IMR-90 (cell line): ENCODE results near the gene CD36. TPM values are rescaled to one million over a fixed set of nuclear protein-coding genes. Genes with fewer than 3 reads are reported as not detected.
A peak's percentile ranks its signal among the peaks of the same experiment; 100 is the strongest.

Experiments
- ATAC-seq: fragments of 200-7000 bp; cut with Tn5 transposase; 2 replicates; pipeline ENCODE4 v1.9.1; 2020; ENCODE audit warnings: low read depth, mild to moderate bottlenecking, moderate library complexity
- BruUV-seq: library from RNA; stranded (reverse); fragments of 400-500 nt; replicated peaks from 2 replicates; lab custom pipeline; 2021; lab: Mats Ljungman, UMichigan
- CTCF ChIA-PET: fragments of 300-600 bp; formaldehyde crosslinking; extraction: SDS; loops from one replicate; lab custom pipeline; 2021; ENCODE audit warnings: antibody characterized with exemption; lab: Yijun Ruan, JAX
- POLR2A ChIA-PET: fragments of 300-600 bp; sonication (Branson Sonifier 250); formaldehyde crosslinking; loops from one replicate; lab custom pipeline; 2022; ENCODE audit warnings: antibody characterized with exemption; ENCODE audit not compliant: unreplicated experiment; lab: Charles Lee
- DNase-seq: peaks from one replicate; pipeline ENCODE4 v3.0.0; 2013
- H2AFZ ChIP-seq: replicated peaks from 2 replicates; pipeline ENCODE3; 2013; ENCODE audit warnings: low read length, mild to moderate bottlenecking; ENCODE audit not compliant: poor library complexity
- H2AK5ac ChIP-seq: 2 replicates; pipeline ENCODE4 v1.6.1; 2013; ENCODE audit warnings: low read depth, low read length, inconsistent platforms
- H2AK9ac ChIP-seq: replicated peaks from 2 replicates; pipeline ENCODE3; 2013; ENCODE audit warnings: mild to moderate bottlenecking, low read depth, low read length, moderate library complexity; ENCODE audit not compliant: poor library complexity
- H2BK120ac ChIP-seq: 2 replicates; pipeline ENCODE4 v1.6.1; 2013; ENCODE audit warnings: low read depth, low read length, inconsistent platforms
- H2BK15ac ChIP-seq: 3 replicates; pipeline ENCODE4 v1.6.1; 2013; ENCODE audit warnings: low read depth, low read length, inconsistent platforms
- H2BK20ac ChIP-seq: 2 replicates; pipeline ENCODE4 v1.6.1; 2013; ENCODE audit warnings: low read depth, mild to moderate bottlenecking, inconsistent platforms, low read length, moderate library complexity
- H2BK5ac ChIP-seq: 2 replicates; pipeline ENCODE4 v1.6.1; 2013; ENCODE audit warnings: mild to moderate bottlenecking, low read depth, low read length, inconsistent platforms; ENCODE audit not compliant: poor library complexity, severe bottlenecking
- H3K14ac ChIP-seq: replicated peaks from 2 replicates; pipeline ENCODE4 v1.6.1; 2013; ENCODE audit warnings: low read depth, low read length, inconsistent platforms
- H3K18ac ChIP-seq: 2 replicates; pipeline ENCODE4 v1.6.1; 2013; ENCODE audit warnings: low read depth, low read length, control low read depth
- H3K23ac ChIP-seq: 2 replicates; pipeline ENCODE4 v1.6.1; 2013; ENCODE audit warnings: low read depth, low read length, inconsistent platforms
- H3K27ac ChIP-seq: 2 replicates; pipeline ENCODE4 v1.5.1; 2013; ENCODE audit warnings: mild to moderate bottlenecking, control low read depth, low read length; ENCODE audit not compliant: insufficient read depth
- H3K27me3 ChIP-seq: 2 replicates; pipeline ENCODE4 v1.6.1; 2013; ENCODE audit warnings: low read length; ENCODE audit not compliant: control insufficient read depth, insufficient read depth
- H3K36me3 ChIP-seq: 2 replicates; pipeline ENCODE4 v1.6.1; 2013; ENCODE audit warnings: low read length, mixed read lengths; ENCODE audit not compliant: control insufficient read depth, insufficient read depth
- H3K4ac ChIP-seq: 2 replicates; pipeline ENCODE4 v1.6.1; 2013; ENCODE audit warnings: low read depth, low read length, inconsistent platforms
- H3K4me1 ChIP-seq: 2 replicates; pipeline ENCODE4 v1.6.1; 2013; ENCODE audit warnings: low read length, mixed read lengths; ENCODE audit not compliant: control insufficient read depth, insufficient read depth
- H3K4me2 ChIP-seq: 2 replicates; pipeline ENCODE4 v1.6.1; 2013; ENCODE audit warnings: low read depth, mild to moderate bottlenecking, control low read depth, low read length, moderate library complexity
- H3K4me3 ChIP-seq: 2 replicates; pipeline ENCODE4 v1.5.1; 2013; ENCODE audit warnings: low read depth, mild to moderate bottlenecking, control low read depth, low read length, moderate library complexity; ENCODE audit not compliant: insufficient read depth
- H3K56ac ChIP-seq: 2 replicates; pipeline ENCODE4 v1.6.1; 2013; ENCODE audit warnings: low read length, inconsistent platforms; ENCODE audit not compliant: insufficient read depth; ENCODE audit errors: extremely low read depth
- H3K79me1 ChIP-seq, 2 experiments: 2 replicates each; pipeline ENCODE4 v1.6.1; 2013; ENCODE audit warnings: low read length in 2 of 2, inconsistent platforms in 1 of 2, low read depth in 1 of 2
- H3K9ac ChIP-seq: 2 replicates; pipeline ENCODE4 v1.6.1; 2013; ENCODE audit warnings: low read depth, low read length, control low read depth
- H3K9me1 ChIP-seq: 2 replicates; pipeline ENCODE4 v1.6.1; 2013; ENCODE audit warnings: low read length, inconsistent platforms; ENCODE audit not compliant: insufficient read depth
- H3K9me3 ChIP-seq: 2 replicates; pipeline ENCODE4 v1.6.1; 2013; ENCODE audit warnings: low read length; ENCODE audit not compliant: control insufficient read depth, insufficient read depth
- H4K20me1 ChIP-seq: 2 replicates; pipeline ENCODE4 v1.6.1; 2013; ENCODE audit warnings: low read length, inconsistent platforms; ENCODE audit not compliant: insufficient read depth
- H4K5ac ChIP-seq: 2 replicates; pipeline ENCODE4 v1.6.1; 2013; ENCODE audit warnings: mild to moderate bottlenecking, low read depth, low read length, control low read depth
- H4K8ac ChIP-seq, 2 experiments: 2 replicates each; pipeline ENCODE4 v1.6.1; 2013; ENCODE audit warnings: low read depth in 2 of 2, low read length in 2 of 2, control low read depth in 1 of 2, inconsistent platforms in 1 of 2
- H4K91ac ChIP-seq: 2 replicates; pipeline ENCODE4 v1.6.1; 2013; ENCODE audit warnings: low read depth, low read length, inconsistent platforms; ENCODE audit not compliant: insufficient read depth
- RAD21 ChIP-seq: IDR thresholded peaks from 2 replicates; pipeline ENCODE4 v1.6.1; 2012; ENCODE audit warnings: low read length, improper control_type of control experiment
- SMC3 ChIP-seq: fragments of 150-350 bp; IDR thresholded peaks from 2 replicates; pipeline ENCODE4 v1.6.1; 2016; ENCODE audit warnings: low read depth, mild to moderate bottlenecking, antibody characterized with exemption, low read length, moderate library complexity
- WGBS, 2 experiments: methylation state at CpG; one replicate each; pipeline versions ENCODE4 v1.1.5 to v1.1.7; 2013; ENCODE audit warnings: missing lambda C conversion rate in 2 of 2; ENCODE audit not compliant: insufficient read length in 1 of 2; ENCODE audit errors: extremely low coverage in 2 of 2; 5-methylcytosine and 5-hydroxymethylcytosine counted together
- dilution Hi-C: fragments of 300-500 bp; cut with HindIII; formaldehyde crosslinking; loops from one replicate; pipeline ENCODE4 v1.14.3; 2018; ENCODE audit warnings: low sequenced_read_pairs; ENCODE audit not compliant: unreplicated experiment
- in situ Hi-C: fragments of 300-500 bp; cut with MboI; formaldehyde crosslinking; loops from 3 replicates; pipeline ENCODE4 v1.14.3; 2019; ENCODE audit warnings: low sequenced_read_pairs, inconsistent platforms, mixed read lengths
- intact Hi-C: fragments of 100-400 bp; cut with micrococcal nuclease; formaldehyde crosslinking; loops from 2 replicates; pipeline ENCODE4 v1.10.0; 2022
- polyA plus RNA-seq, 3 experiments: library from polyadenylated mRNA; depleted of rRNA; stranded (reverse); fragments of >200 nt; gene quantifications; 2 replicates each; pipeline ENCODE4 v1.2.3, GENCODE V29; 2012; ENCODE audit warnings: low replicate concordance in 1 of 3
- total RNA-seq: library from RNA; depleted of rRNA; stranded (reverse); fragments of >200 nt; gene quantifications from 2 replicates; pipeline ENCODE4 v1.2.3, GENCODE V29; 2012

The CD36 gene
- total and polyA plus RNA-seq, 2 of the 4 experiments (the other 2 are of a cell fraction): 0.19 to 0.54 TPM

GRCh38 chr7:80635533-80635932 lies 2.9 kb upstream of the CD36 start:
- peak; percentile 58 for DNase-seq
- H3K56ac ChIP-seq: no peak overlapping the region; the same call in 1 of the 2 replicates
- intact Hi-C loops: no loop called here
- peak overlapping the region; percentile 96 for H3K18ac ChIP-seq
- no peak overlapping the region for H3K9ac ChIP-seq
- no peaks in the 10 kb centered on the region for H3K36me3 ChIP-seq
- peak overlapping the region; percentile 35 for H4K91ac ChIP-seq
- H2BK5ac ChIP-seq: peak overlapping the region; percentile 88
- POLR2A ChIA-PET: no interaction called here
- in situ Hi-C loops: no loop called here
- no TSS peak for BruUV-seq
- no peak overlapping the region for H3K4me3 ChIP-seq
- TF ChIP-seq RAD21 (no peak), SMC3 (no peak)
- CTCF ChIA-PET: interaction anchor here (0.6 kb wide), 1 partner anchor 141 kb away, joined by 6 read pairs; no protein-coding TSS in a partner anchor
- H2BK15ac ChIP-seq: peak overlapping the region; percentile 72; the same call in 2 of the 3 replicates
- H3K23ac ChIP-seq: no peak overlapping the region; the same call in 1 of the 2 replicates
- no peaks in the 10 kb centered on the region for H3K9me3 ChIP-seq
- peak overlapping the region; percentile 82 for H2BK120ac ChIP-seq
- H3K4ac ChIP-seq: peak overlapping the region; percentile 75; the same call in 1 of the 2 replicates
- H2AK5ac ChIP-seq: peak overlapping the region; percentile 83
- peak overlapping the region; percentile 71; the same call in 1 of the 2 replicates for H3K4me2 ChIP-seq
- H4K5ac ChIP-seq: peak overlapping the region; percentile 90
- H4K8ac ChIP-seq: peak overlapping the region; percentile 61 to 83; a peak in 2 of 4 replicates
- H2BK20ac ChIP-seq: peak overlapping the region; percentile 94
- no peak overlapping the region for H2AFZ ChIP-seq
- no CpG with 5 or more reads among the region's 1 CpG for WGBS, 2 experiments
- peak; percentile 61 for ATAC-seq
- no peaks in the 10 kb centered on the region for H4K20me1 ChIP-seq
- dilution Hi-C loops: no loop called here
- peak overlapping the region; percentile 88; the same call in 1 of the 2 replicates for H3K14ac ChIP-seq
- H2AK9ac ChIP-seq: no peak overlapping the region
- H3K27me3 ChIP-seq: no peaks in the 10 kb centered on the region
- peak overlapping the region; percentile 99 for H3K27ac ChIP-seq
- H3K9me1 ChIP-seq: peaks cover 6% of the 10 kb centered on the region
- H3K79me1 ChIP-seq: no peaks in the 10 kb centered on the region
- H3K4me1 ChIP-seq: peaks cover 17% of the 10 kb centered on the region
